ENCODE data around the gene PTGFRN.
"Not testable (repeated sequence)": the region's sequence is repeated elsewhere in the genome, so short reads cannot be mapped to it uniquely, and the experiment has no call there.

- not testable (repeated sequence) for TF ChIP-seq EZH2 (IDR thresholded peaks at IDR 0.05); POLR2AphosphoS5 (IDR thresholded peaks at IDR 0.05; ENCODE audit: borderline replicate concordance, low read depth, low read length)
Observed at GRCh38 chr1:116860167-116860566, 49.5 kb upstream of the PTGFRN start.

All from SK-N-MC (cell line).